ENCODE results near the gene CLEC1B.

DNA sequence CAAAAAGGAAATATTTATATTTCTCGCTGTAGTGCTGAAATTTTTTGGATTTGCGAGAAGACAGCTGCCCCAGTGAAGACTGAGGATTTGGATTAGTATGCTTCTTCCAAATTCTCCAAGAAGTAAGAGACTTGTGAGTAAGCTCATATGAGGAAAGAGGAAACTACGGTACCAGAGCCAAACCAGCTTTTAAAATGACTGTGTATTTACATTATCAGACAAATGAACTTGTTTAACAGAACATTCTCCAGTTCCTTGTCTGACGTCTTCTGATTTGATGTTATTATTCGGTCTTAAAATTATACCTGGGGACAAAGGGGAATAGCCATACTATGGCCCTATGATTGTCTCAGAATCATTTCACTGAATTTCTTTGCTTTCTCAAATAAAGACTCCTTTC lies 19.5 kb upstream of the CLEC1B start:
- TF ChIP-seq, protein P1, sequence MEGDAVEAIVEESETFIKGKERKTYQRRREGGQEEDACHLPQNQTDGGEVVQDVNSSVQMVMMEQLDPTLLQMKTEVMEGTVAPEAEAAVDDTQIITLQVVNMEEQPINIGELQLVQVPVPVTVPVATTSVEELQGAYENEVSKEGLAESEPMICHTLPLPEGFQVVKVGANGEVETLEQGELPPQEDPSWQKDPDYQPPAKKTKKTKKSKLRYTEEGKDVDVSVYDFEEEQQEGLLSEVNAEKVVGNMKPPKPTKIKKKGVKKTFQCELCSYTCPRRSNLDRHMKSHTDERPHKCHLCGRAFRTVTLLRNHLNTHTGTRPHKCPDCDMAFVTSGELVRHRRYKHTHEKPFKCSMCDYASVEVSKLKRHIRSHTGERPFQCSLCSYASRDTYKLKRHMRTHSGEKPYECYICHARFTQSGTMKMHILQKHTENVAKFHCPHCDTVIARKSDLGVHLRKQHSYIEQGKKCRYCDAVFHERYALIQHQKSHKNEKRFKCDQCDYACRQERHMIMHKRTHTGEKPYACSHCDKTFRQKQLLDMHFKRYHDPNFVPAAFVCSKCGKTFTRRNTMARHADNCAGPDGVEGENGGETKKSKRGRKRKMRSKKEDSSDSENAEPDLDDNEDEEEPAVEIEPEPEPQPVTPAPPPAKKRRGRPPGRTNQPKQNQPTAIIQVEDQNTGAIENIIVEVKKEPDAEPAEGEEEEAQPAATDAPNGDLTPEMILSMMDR (conservative IDR thresholded peaks at IDR 0.05): no peak
- TF ChIP-seq ZFX (IDR thresholded peaks at IDR 0.05): no peak

Measured in C4-2B (cell line).